CD4-positive, alpha-beta T cell (primary cell): ENCODE data around the gene KLHDC4. TPM values are rescaled to one million over a fixed set of nuclear protein-coding genes. Genes with fewer than 3 reads are reported as not detected.

Source experiments
- ATAC-seq: fragments of 200-7000 bp; cut with Tn5 transposase; one replicate; pipeline ENCODE4 v1.10.0; 2022; ENCODE audit warnings: mild to moderate bottlenecking; ENCODE audit not compliant: poor library complexity
- CTCF ChIA-PET: fragments of 350-600 bp; sonication (Branson Sonifier 250); formaldehyde crosslinking; loops from one replicate; lab custom pipeline; 2021; ENCODE audit warnings: antibody characterized with exemption, inconsistent platforms; lab: Charles Lee
- POLR2A ChIA-PET: fragments of 350-600 bp; sonication (Branson Sonifier 250); formaldehyde crosslinking; loops from one replicate; lab custom pipeline; 2021; ENCODE audit warnings: antibody characterized with exemption, inconsistent platforms; lab: Charles Lee
- DNase-seq, 14 experiments: peaks; one replicate each; pipeline ENCODE4 v3.0.0-alpha.2; 2013 to 2020; ENCODE audit warnings: mixed read lengths in 2 of 14
- H3K27ac ChIP-seq, 2 donors: one replicate each; pipeline versions ENCODE4 v1.5.1 to v1.7.0; 2013; ENCODE audit warnings: low read length in 2 of 2, low read depth in 1 of 2, mild to moderate bottlenecking in 1 of 2
- H3K27me3 ChIP-seq, 2 experiments: 1 replicate in 1 of 2; 2 replicates in 1 of 2; pipeline versions ENCODE4 v1.6.1 to v1.7.0; 2013; ENCODE audit warnings: low read length in 2 of 2, control low read depth in 1 of 2, mild to moderate bottlenecking in 1 of 2, moderate library complexity in 1 of 2; ENCODE audit not compliant: insufficient read depth in 2 of 2, control insufficient read depth in 1 of 2
- H3K36me3 ChIP-seq: one replicate; pipeline ENCODE4 v1.6.1; 2013; ENCODE audit warnings: low read length, control low read depth; ENCODE audit not compliant: insufficient read depth
- H3K4me1 ChIP-seq: one replicate; pipeline ENCODE4 v1.6.1; 2013; ENCODE audit warnings: low read length, control low read depth; ENCODE audit not compliant: insufficient read depth
- H3K4me3 ChIP-seq: one replicate; pipeline ENCODE4 v1.5.1; 2013; ENCODE audit warnings: mild to moderate bottlenecking, low read length, moderate library complexity
- H3K9me3 ChIP-seq, 2 experiments: 1 replicate in 1 of 2; 2 replicates in 1 of 2; pipeline versions ENCODE4 v1.6.1 to v1.7.0; 2013; ENCODE audit warnings: low read length in 2 of 2, mild to moderate bottlenecking in 2 of 2, control low read depth in 1 of 2, moderate library complexity in 1 of 2; ENCODE audit not compliant: control insufficient read depth in 1 of 2, insufficient read depth in 1 of 2
- H3K27ac Mint-ChIP-seq: one replicate; pipeline ENCODE4 v1.8.0; 2020; ENCODE audit warnings: mixed read lengths
- H3K27me3 Mint-ChIP-seq: one replicate; pipeline ENCODE4 v1.8.0; 2021; ENCODE audit warnings: mixed read lengths
- H3K36me3 Mint-ChIP-seq: one replicate; pipeline ENCODE4 v1.8.0; 2021; ENCODE audit warnings: low read depth, mixed read lengths
- H3K4me1 Mint-ChIP-seq: one replicate; pipeline ENCODE4 v1.8.0; 2021; ENCODE audit warnings: low read depth, mixed read lengths
- H3K4me3 Mint-ChIP-seq: one replicate; pipeline ENCODE4 v1.8.0; 2020; ENCODE audit warnings: mild to moderate bottlenecking, mixed read lengths
- H3K9me3 Mint-ChIP-seq: one replicate; pipeline ENCODE4 v1.8.0; 2020; ENCODE audit warnings: mixed read lengths
- intact Hi-C, 2 experiments: fragments of 100-400 bp; cut with DNase I in 1 of 2; cut with micrococcal nuclease in 1 of 2; formaldehyde crosslinking; loops; one replicate each; pipeline versions ENCODE4 v1.15.1 to v1.9.0; 2023 to 2025; cut with DNase I, micrococcal nuclease
- total RNA-seq, 174 experiments: library from RNA in 2 of 174; stranded (reverse) in 2 of 174; gene quantifications; one replicate each; pipeline ENCODE4 v1.2.3 and lab custom pipeline; 2021 to 2026
- TF ChIP-seq, protein P1 (sequence below): fragments of 200-600 bp; IDR thresholded peaks from one replicate; pipeline ENCODE4 v1.8.0; 2022; ENCODE audit warnings: antibody characterized with exemption, mild to moderate bottlenecking

Gene KLHDC4
- total RNA-seq, 2 experiments from 2014 or later = 41.4 to 43.0 TPM

DNA sequence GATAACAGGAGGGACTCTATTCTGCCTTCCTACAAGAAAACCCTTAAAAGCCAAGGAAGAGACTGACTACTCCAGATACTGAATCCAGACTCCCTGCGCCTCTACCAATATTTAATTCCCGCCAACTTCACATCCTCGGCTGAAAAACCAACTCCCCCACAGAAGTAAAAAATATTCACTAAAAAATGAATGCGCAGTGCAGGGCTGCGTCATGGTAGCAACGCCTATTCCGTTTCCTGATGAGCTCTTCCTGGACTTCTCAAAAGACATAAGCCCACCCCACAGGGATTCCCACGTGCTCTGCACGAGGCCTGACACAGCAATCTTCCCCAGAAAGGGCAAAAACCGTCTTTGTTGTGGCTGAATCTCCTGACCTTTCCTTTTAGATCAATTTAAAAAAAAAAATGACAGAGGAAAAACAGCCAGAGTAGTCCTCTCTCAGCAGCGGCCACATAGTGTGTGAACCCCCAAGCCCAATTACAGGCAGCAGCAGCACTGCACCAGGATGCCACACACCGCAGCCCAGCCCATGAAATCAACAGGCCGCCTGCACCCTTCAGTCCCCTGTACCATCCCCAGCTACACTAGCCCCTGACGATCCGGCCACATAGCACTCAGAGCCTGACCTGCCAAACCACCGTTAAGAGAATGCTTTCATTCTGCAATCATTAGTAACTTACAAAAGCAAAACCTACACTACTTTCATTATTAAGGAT lies 23.9 kb downstream of the KLHDC4 start:
- H3K36me3 Mint-ChIP-seq = peaks cover 54% of the 10 kb centered on the region
- H3K27me3 Mint-ChIP-seq = no peaks in the 10 kb centered on the region
- CTCF ChIA-PET = no interaction called here
- no peaks in the 10 kb centered on the region for H3K4me1 Mint-ChIP-seq
- Histone ChIP-seq H3K9me3 (no peaks in the 10 kb centered on the region), H3K4me1 (no peaks in the 10 kb centered on the region), H3K4me3 (no peak overlapping the region), H3K27ac (no peak overlapping the region), H3K36me3 (peaks cover 64% of the 10 kb centered on the region), H3K27me3 (no peaks in the 10 kb centered on the region)
- POLR2A ChIA-PET = no interaction called here
- H3K27ac Mint-ChIP-seq = no peak overlapping the region
- H3K9me3 Mint-ChIP-seq = no peaks in the 10 kb centered on the region
- H3K4me3 Mint-ChIP-seq = no peak overlapping the region
- TF ChIP-seq, protein P1, sequence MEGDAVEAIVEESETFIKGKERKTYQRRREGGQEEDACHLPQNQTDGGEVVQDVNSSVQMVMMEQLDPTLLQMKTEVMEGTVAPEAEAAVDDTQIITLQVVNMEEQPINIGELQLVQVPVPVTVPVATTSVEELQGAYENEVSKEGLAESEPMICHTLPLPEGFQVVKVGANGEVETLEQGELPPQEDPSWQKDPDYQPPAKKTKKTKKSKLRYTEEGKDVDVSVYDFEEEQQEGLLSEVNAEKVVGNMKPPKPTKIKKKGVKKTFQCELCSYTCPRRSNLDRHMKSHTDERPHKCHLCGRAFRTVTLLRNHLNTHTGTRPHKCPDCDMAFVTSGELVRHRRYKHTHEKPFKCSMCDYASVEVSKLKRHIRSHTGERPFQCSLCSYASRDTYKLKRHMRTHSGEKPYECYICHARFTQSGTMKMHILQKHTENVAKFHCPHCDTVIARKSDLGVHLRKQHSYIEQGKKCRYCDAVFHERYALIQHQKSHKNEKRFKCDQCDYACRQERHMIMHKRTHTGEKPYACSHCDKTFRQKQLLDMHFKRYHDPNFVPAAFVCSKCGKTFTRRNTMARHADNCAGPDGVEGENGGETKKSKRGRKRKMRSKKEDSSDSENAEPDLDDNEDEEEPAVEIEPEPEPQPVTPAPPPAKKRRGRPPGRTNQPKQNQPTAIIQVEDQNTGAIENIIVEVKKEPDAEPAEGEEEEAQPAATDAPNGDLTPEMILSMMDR = no peak
- intact Hi-C loops = no loop called here
- DNase-seq = no peak
- ATAC-seq = no peak

DNA sequence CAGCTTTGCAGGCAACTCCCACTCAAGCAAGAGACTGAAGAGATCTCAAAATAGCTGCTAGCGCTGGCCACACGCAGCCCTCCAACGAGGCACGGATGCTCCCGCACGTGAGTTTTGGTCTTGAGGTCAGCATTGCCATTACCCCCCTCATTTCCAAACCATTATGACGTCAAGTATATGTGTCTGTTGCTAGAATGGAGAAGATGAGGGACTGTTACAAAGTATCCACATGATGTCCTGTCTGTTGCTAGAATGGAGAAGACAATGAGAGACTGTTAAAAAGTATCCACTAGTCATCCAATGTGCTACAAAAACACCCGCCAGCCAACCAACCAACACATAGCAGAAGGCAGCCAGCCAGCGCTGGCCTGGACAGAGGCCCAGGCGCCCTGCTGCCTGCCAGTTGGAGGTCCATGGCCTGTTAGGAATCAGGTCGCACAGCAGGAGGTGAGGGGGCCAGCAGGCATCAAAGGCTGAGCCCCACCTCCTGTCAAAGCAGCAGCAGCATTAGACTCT lies 24.8 kb downstream of the KLHDC4 start:
- Histone ChIP-seq H3K36me3 (peaks cover 62% of the 10 kb centered on the region), H3K27me3 (no peaks in the 10 kb centered on the region), H3K9me3 (no peaks in the 10 kb centered on the region), H3K4me3 (no peak overlapping the region), H3K4me1 (no peaks in the 10 kb centered on the region), H3K27ac (no peak overlapping the region)
- H3K9me3 Mint-ChIP-seq = no peaks in the 10 kb centered on the region
- H3K4me1 Mint-ChIP-seq = no peaks in the 10 kb centered on the region
- DNase-seq (no peak), ATAC-seq (no peak)
- H3K4me3 Mint-ChIP-seq = no peak overlapping the region
- TF ChIP-seq, protein P1 = no peak
- ChIA-PET CTCF (no interaction called here), POLR2A (no interaction called here)
- no peak overlapping the region for H3K27ac Mint-ChIP-seq
- H3K27me3 Mint-ChIP-seq = no peaks in the 10 kb centered on the region
- H3K36me3 Mint-ChIP-seq = peaks cover 51% of the 10 kb centered on the region
- intact Hi-C loops = no loop called here

DNA sequence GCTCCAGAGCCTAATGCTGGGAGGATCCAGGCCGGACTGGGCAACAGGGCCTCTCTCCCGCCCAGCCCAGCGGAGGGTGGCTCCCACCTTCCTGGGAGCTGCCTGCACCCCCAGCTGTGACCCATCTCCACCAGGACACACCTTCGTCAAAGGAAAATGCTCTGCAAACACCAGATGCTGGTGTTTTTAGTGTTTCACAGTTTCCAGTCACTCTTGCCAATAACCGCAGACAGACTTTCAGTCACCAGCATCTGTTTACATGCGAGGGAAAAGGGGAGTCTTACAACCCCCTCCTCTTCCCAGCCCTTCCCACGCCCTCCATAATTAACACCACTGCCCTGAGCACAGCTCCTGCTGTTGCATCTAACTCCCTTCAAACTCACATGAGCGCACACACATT lies 25.3 kb downstream of the KLHDC4 start:
- Histone ChIP-seq H3K4me3 (no peak overlapping the region), H3K27me3 (no peaks in the 10 kb centered on the region), H3K4me1 (no peaks in the 10 kb centered on the region), H3K27ac (no peak overlapping the region), H3K9me3 (no peaks in the 10 kb centered on the region), H3K36me3 (peaks cover 61% of the 10 kb centered on the region)
- intact Hi-C loops = no loop called here
- Mint-ChIP-seq H3K27ac (no peak overlapping the region), H3K4me1 (no peaks in the 10 kb centered on the region), H3K4me3 (no peak overlapping the region), H3K36me3 (peaks cover 51% of the 10 kb centered on the region), H3K27me3 (no peaks in the 10 kb centered on the region), H3K9me3 (no peaks in the 10 kb centered on the region)
- ChIA-PET CTCF (no interaction called here), POLR2A (no interaction called here)
- TF ChIP-seq, protein P1 = no peak
- DNase-seq (no peak), ATAC-seq (no peak)
